ENCODE results near the gene ALK.

Gene ALK

GRCh38 chr2:29532436-29532835, 388.9 kb downstream of the ALK start:
- Histone ChIP-seq H3K4me1 (ENCODE audit: control insufficient read depth, low read depth, low read length) (no peaks in the 10 kb centered on the region), H3K27me3 (ENCODE audit: control insufficient read depth, insufficient read depth, low read length) (no peaks in the 10 kb centered on the region)

GRCh38 chr2:29531626-29532025, 389.8 kb downstream of the ALK start:
- H3K9ac ChIP-seq (ENCODE audit: low read length), result no peak overlapping the region
- no peaks in the 10 kb centered on the region for H3K4me1 ChIP-seq (ENCODE audit: control insufficient read depth, low read depth, low read length)
- H3K36me3 ChIP-seq (ENCODE audit: control insufficient read depth, low read depth, low read length), result no peaks in the 10 kb centered on the region
- no peak overlapping the region for H3K27ac ChIP-seq (ENCODE audit: low read length)
- H3K27me3 ChIP-seq (ENCODE audit: control insufficient read depth, insufficient read depth, low read length), result no peaks in the 10 kb centered on the region
- no peak overlapping the region for H3K4me3 ChIP-seq (ENCODE audit: low read length)
- no peaks in the 10 kb centered on the region for H3K9me3 ChIP-seq (ENCODE audit: control insufficient read depth, low read depth, low read length)

More at GRCh38 chr2:29532436-29532835, 388.9 kb downstream of the ALK start:
- no peak overlapping the region for H3K9ac ChIP-seq (ENCODE audit: low read length)
- H3K9me3 ChIP-seq (ENCODE audit: control insufficient read depth, low read depth, low read length), result no peaks in the 10 kb centered on the region
- H3K4me3 ChIP-seq (ENCODE audit: low read length), result no peak overlapping the region
- H3K36me3 ChIP-seq (ENCODE audit: control insufficient read depth, low read depth, low read length), result no peaks in the 10 kb centered on the region
- no peak overlapping the region for H3K27ac ChIP-seq (ENCODE audit: low read length)

- H3K9me3 ChIP-seq (ENCODE audit: control insufficient read depth, low read depth, low read length), result no peaks in the 10 kb centered on the region
- no peak overlapping the region for H3K4me3 ChIP-seq (ENCODE audit: low read length)
- H3K27me3 ChIP-seq (ENCODE audit: control insufficient read depth, insufficient read depth, low read length), result no peaks in the 10 kb centered on the region
- H3K9ac ChIP-seq (ENCODE audit: low read length), result no peak overlapping the region
- no peaks in the 10 kb centered on the region for H3K4me1 ChIP-seq (ENCODE audit: control insufficient read depth, low read depth, low read length)
- no peak overlapping the region for H3K27ac ChIP-seq (ENCODE audit: low read length)
- H3K36me3 ChIP-seq (ENCODE audit: control insufficient read depth, low read depth, low read length), result no peaks in the 10 kb centered on the region
Measured at GRCh38 chr2:29530281-29530680, 391.1 kb downstream of the ALK start.

GRCh38 chr2:29528891-29529520, 392.4 kb downstream of the ALK start:
- Histone ChIP-seq H3K27ac (ENCODE audit: low read length) (no peak overlapping the region), H3K36me3 (ENCODE audit: control insufficient read depth, low read depth, low read length) (no peaks in the 10 kb centered on the region), H3K27me3 (ENCODE audit: control insufficient read depth, insufficient read depth, low read length) (no peaks in the 10 kb centered on the region), H3K9me3 (ENCODE audit: control insufficient read depth, low read depth, low read length) (no peaks in the 10 kb centered on the region), H3K4me1 (ENCODE audit: control insufficient read depth, low read depth, low read length) (no peaks in the 10 kb centered on the region), H3K4me3 (ENCODE audit: low read length) (no peak overlapping the region), H3K9ac (ENCODE audit: low read length) (no peak overlapping the region)

- Histone ChIP-seq H3K27ac (ENCODE audit: low read length) (no peak overlapping the region), H3K9ac (ENCODE audit: low read length) (no peak overlapping the region), H3K9me3 (ENCODE audit: control insufficient read depth, low read depth, low read length) (no peaks in the 10 kb centered on the region), H3K4me3 (ENCODE audit: low read length) (no peak overlapping the region), H3K4me1 (ENCODE audit: control insufficient read depth, low read depth, low read length) (no peaks in the 10 kb centered on the region), H3K36me3 (ENCODE audit: control insufficient read depth, low read depth, low read length) (no peaks in the 10 kb centered on the region), H3K27me3 (ENCODE audit: control insufficient read depth, insufficient read depth, low read length) (no peaks in the 10 kb centered on the region)
Measured at GRCh38 chr2:29528371-29528770, 393.0 kb downstream of the ALK start.

- no peak overlapping the region for H3K27ac ChIP-seq (ENCODE audit: low read length)
- no peaks in the 10 kb centered on the region for H3K4me1 ChIP-seq (ENCODE audit: control insufficient read depth, low read depth, low read length)
Measured at GRCh38 chr2:29527947-29528346, 393.4 kb downstream of the ALK start.

GRCh38 chr2:29526587-29527586, 394.5 kb downstream of the ALK start:
- Histone ChIP-seq H3K36me3 (ENCODE audit: control insufficient read depth, low read depth, low read length) (no peaks in the 10 kb centered on the region), H3K4me1 (ENCODE audit: control insufficient read depth, low read depth, low read length) (peaks cover 3% of the 10 kb centered on the region), H3K4me3 (ENCODE audit: low read length) (no peak overlapping the region), H3K9me3 (ENCODE audit: control insufficient read depth, low read depth, low read length) (no peaks in the 10 kb centered on the region), H3K9ac (ENCODE audit: low read length) (no peak overlapping the region), H3K27me3 (ENCODE audit: control insufficient read depth, insufficient read depth, low read length) (no peaks in the 10 kb centered on the region), H3K27ac (ENCODE audit: low read length) (no peak overlapping the region)

More at GRCh38 chr2:29527947-29528346, 393.4 kb downstream of the ALK start:
- Histone ChIP-seq H3K9me3 (ENCODE audit: control insufficient read depth, low read depth, low read length) (no peaks in the 10 kb centered on the region), H3K27me3 (ENCODE audit: control insufficient read depth, insufficient read depth, low read length) (no peaks in the 10 kb centered on the region), H3K9ac (ENCODE audit: low read length) (no peak overlapping the region), H3K36me3 (ENCODE audit: control insufficient read depth, low read depth, low read length) (no peaks in the 10 kb centered on the region), H3K4me3 (ENCODE audit: low read length) (no peak overlapping the region)

GRCh38 chr2:29525921-29526320, 395.5 kb downstream of the ALK start:
- H3K36me3 ChIP-seq (ENCODE audit: control insufficient read depth, low read depth, low read length), result no peaks in the 10 kb centered on the region
- H3K9me3 ChIP-seq (ENCODE audit: control insufficient read depth, low read depth, low read length), result no peaks in the 10 kb centered on the region
- H3K27me3 ChIP-seq (ENCODE audit: control insufficient read depth, insufficient read depth, low read length), result no peaks in the 10 kb centered on the region
- H3K9ac ChIP-seq (ENCODE audit: low read length), result no peak overlapping the region
- H3K4me3 ChIP-seq (ENCODE audit: low read length), result no peak overlapping the region
- H3K27ac ChIP-seq (ENCODE audit: low read length), result no peak overlapping the region
- H3K4me1 ChIP-seq (ENCODE audit: control insufficient read depth, low read depth, low read length), result peaks cover 3% of the 10 kb centered on the region

GRCh38 chr2:29524652-29525051, 396.7 kb downstream of the ALK start:
- Histone ChIP-seq H3K27me3 (ENCODE audit: control insufficient read depth, insufficient read depth, low read length) (no peaks in the 10 kb centered on the region), H3K36me3 (ENCODE audit: control insufficient read depth, low read depth, low read length) (no peaks in the 10 kb centered on the region), H3K9ac (ENCODE audit: low read length) (no peak overlapping the region), H3K27ac (ENCODE audit: low read length) (no peak overlapping the region), H3K4me3 (ENCODE audit: low read length) (no peak overlapping the region), H3K4me1 (ENCODE audit: control insufficient read depth, low read depth, low read length) (peaks cover 3% of the 10 kb centered on the region), H3K9me3 (ENCODE audit: control insufficient read depth, low read depth, low read length) (no peaks in the 10 kb centered on the region)

- Histone ChIP-seq H3K27ac (ENCODE audit: low read length) (no peak overlapping the region), H3K4me3 (ENCODE audit: low read length) (no peak overlapping the region), H3K36me3 (ENCODE audit: control insufficient read depth, low read depth, low read length) (no peaks in the 10 kb centered on the region), H3K9me3 (ENCODE audit: control insufficient read depth, low read depth, low read length) (no peaks in the 10 kb centered on the region), H3K4me1 (ENCODE audit: control insufficient read depth, low read depth, low read length) (peaks cover 3% of the 10 kb centered on the region), H3K9ac (ENCODE audit: low read length) (no peak overlapping the region), H3K27me3 (ENCODE audit: control insufficient read depth, insufficient read depth, low read length) (no peaks in the 10 kb centered on the region)
Measured at GRCh38 chr2:29522951-29523669, 398.3 kb downstream of the ALK start.

GRCh38 chr2:29520001-29520400, 401.4 kb downstream of the ALK start:
- Histone ChIP-seq H3K36me3 (ENCODE audit: control insufficient read depth, low read depth, low read length) (no peaks in the 10 kb centered on the region), H3K4me3 (ENCODE audit: low read length) (no peak overlapping the region), H3K4me1 (ENCODE audit: control insufficient read depth, low read depth, low read length) (peaks cover 3% of the 10 kb centered on the region), H3K27ac (ENCODE audit: low read length) (no peak overlapping the region), H3K27me3 (ENCODE audit: control insufficient read depth, insufficient read depth, low read length) (no peaks in the 10 kb centered on the region), H3K9me3 (ENCODE audit: control insufficient read depth, low read depth, low read length) (no peaks in the 10 kb centered on the region), H3K9ac (ENCODE audit: low read length) (no peak overlapping the region)

All from iPS-18a (cell line).